ENCODE measurements around the gene SVEP1.

- no peak for TF ChIP-seq POLR2A (IDR thresholded peaks at IDR 0.05)
- no peak for TF ChIP-seq CTCF (IDR thresholded peaks at IDR 0.05)
These were observed 136.2 kb downstream of the SVEP1 start for GRCh38 chr9:110443146-110443865.
